Stimulated activated CD8-positive, alpha-beta memory T cell treated with anti-CD3 and anti-CD28 coated beads, Interleukin-12 subunit alpha, Interleukin-12 subunit beta, amount 100 ng/mL, for 1 hour (primary cell): ENCODE results near the gene DCAKD.

Source experiments
- DNase-seq: peaks from one replicate; pipeline ENCODE4 v3.0.0-alpha.2; 2020; ENCODE audit warnings: low read depth

DCAKD gene, protein sequence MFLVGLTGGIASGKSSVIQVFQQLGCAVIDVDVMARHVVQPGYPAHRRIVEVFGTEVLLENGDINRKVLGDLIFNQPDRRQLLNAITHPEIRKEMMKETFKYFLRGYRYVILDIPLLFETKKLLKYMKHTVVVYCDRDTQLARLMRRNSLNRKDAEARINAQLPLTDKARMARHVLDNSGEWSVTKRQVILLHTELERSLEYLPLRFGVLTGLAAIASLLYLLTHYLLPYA

DNA sequence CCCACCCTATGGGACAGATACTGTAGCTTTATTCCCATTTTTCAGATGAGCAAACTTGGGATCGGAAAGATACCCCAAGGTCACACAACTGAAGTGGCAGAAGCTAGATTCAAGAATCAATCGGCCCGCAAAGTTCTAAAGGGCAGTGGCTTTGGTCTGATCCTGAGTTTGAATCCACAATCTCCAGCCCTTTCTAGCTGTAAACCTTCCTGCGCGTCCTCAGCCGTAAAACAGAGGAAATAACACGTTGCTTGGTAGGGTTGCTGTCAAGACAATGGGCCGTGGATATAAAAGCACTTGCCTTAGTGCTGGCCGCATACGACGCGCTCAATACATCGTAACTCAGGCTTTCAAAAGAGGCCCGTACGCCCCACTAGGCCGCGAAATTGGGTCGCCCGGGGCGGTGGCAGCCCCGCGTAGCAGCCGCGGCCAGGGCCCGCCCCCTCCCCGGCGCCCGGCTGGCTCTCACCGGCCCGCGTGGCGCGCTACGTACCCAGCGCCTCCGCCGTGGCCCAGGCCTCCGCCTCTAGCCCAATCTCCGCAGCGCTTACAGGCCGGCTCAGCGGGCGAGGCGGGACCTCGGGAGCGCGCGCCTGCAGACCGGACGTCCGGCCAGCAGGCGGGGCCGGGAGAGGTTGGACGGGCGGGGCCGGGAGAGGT is at the start of gene DCAKD:
Gene DCAKD (minus strand): TSS at position 573 of the 660 bp plus-strand sequence. CDS start 16,747 bp downstream, outside the sequence.
- peak; percentile 71 for DNase-seq

- DNase-seq, result peak; percentile 51
Observed at GRCh38 chr17:45098869-45099616, 47.6 kb upstream of the DCAKD start.

GRCh38 chr17:45098081-45098868 is 46.8 kb upstream of the DCAKD start:
- no peak for DNase-seq

GRCh38 chr17:45096926-45097325 is 45.5 kb upstream of the DCAKD start:
- no peak for DNase-seq

DNA sequence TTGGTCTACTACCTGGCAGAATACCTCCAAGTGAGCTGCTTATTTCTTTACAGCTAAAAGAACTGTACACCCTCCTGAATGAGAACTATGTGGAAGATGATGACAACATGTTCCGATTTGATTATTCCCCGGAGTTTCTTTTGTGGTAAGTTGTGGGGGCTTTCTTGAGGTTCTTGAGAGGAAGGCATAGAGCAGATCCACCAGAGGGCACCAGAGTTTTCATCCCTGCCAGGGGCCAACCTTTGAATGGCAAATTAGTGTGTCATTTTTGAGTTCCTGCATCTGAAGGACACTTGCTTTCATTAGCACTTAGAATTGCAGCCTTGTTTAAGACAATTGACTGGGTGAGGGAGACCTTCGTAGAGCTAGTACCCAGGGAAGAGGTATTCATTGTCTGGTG is 44.7 kb upstream of the DCAKD start:
- DNase-seq, result no peak

GRCh38 chr17:45093444-45094110 is 42.1 kb upstream of the DCAKD start:
- DNase-seq, result no peak

- no peak for DNase-seq
Observed at GRCh38 chr17:45092911-45093430, 41.5 kb upstream of the DCAKD start.

DNA sequence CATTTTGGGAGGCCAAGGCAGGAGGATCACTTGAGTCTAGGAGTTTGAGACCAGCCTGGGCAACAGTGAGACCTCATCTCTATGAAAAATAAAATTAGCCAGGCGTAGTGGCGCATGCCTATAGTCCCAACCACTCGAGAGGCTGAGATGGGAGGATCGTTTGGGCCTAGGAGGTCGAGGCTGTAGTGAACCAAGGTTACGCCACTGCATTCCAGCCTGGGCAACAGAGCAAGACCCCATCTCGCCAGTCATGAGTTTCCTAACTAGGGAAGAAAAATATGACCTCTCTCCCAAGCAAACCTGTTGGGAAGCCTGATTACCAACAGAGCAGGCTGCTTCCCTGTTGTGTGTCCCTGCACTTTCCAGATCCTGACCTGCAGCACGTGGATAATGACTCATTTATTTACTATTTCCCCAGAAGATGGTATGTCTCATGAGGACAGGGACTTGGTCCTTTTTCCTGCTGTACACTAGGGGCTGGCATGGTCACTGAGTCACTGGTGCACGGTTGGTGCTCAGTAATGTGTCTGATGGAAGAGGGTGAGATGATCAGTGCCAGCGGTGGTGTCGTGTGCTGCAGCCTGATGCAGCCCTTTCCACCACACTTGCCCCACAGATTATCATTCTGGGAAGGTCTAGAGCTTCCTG is 40.5 kb upstream of the DCAKD start:
- no peak for DNase-seq

DNA sequence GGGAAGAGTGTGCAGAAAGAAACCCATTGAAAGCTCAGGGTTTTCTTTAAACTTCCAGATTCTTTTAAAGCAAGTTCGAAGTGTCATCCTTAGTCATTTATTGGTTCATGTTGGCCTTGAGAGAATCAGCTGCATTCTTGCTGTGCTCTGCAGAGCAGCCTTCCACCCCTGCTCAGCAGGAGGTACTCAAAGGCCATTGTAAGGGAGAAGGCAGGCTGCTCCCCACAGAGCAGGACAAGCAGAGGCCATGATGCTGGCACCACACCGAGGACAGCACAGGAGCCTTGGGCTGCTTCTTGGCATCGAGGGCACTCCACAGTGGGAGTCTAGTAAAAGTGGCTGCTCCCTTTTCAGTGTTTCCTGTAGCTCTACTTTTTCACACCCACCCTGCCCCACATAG is 39.3 kb upstream of the DCAKD start:
- no peak for DNase-seq

GRCh38 chr17:45088741-45089140 is 37.3 kb upstream of the DCAKD start:
- no peak for DNase-seq

- no peak for DNase-seq
Observed at GRCh38 chr17:45087978-45088377, 36.5 kb upstream of the DCAKD start.

- DNase-seq, result no peak
Observed at GRCh38 chr17:45087504-45087975, 36.1 kb upstream of the DCAKD start.

GRCh38 chr17:45086865-45087503 is 35.6 kb upstream of the DCAKD start:
- no peak for DNase-seq

DNA sequence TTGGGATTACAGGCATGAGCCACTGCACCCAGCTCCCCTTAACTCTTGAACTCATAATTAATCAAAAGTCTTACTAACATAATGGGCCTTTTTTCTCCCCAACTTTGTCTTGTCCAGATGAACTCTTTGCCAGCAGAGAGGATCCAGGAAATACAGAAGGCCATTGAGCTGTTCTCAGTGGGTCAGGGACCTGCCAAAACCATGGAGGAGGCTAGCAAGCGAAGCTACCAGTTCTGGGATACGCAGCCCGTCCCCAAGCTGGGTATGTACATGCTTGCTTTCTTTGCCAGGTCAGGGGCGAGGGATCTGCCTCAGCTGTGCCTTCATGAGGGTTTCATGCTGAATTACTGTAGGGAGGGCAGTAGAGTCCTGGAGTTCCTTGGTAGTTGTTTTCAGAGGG is 35.0 kb upstream of the DCAKD start:
- no peak for DNase-seq

GRCh38 chr17:45081047-45081703 is 29.7 kb upstream of the DCAKD start:
- no peak for DNase-seq

DNA sequence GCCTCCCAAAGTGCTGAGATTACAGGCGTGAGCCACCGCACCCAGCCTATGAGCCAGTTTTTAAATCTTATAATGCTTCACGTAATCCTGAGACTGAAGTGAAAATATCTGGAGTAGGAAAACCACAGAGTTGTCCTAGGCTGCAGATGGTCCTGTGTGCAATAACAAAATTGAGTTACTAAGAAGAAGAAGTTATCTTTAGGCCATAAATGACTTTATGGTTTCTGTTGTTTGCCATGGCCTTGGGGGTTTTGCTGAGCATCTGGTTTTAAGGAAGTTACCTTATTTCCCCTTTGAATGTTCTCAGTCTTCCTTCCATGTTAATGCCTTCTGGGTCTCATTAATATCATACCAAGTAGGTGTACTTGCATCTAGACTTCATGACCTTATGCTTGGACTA is 26.2 kb upstream of the DCAKD start:
- no peak for DNase-seq

DNA sequence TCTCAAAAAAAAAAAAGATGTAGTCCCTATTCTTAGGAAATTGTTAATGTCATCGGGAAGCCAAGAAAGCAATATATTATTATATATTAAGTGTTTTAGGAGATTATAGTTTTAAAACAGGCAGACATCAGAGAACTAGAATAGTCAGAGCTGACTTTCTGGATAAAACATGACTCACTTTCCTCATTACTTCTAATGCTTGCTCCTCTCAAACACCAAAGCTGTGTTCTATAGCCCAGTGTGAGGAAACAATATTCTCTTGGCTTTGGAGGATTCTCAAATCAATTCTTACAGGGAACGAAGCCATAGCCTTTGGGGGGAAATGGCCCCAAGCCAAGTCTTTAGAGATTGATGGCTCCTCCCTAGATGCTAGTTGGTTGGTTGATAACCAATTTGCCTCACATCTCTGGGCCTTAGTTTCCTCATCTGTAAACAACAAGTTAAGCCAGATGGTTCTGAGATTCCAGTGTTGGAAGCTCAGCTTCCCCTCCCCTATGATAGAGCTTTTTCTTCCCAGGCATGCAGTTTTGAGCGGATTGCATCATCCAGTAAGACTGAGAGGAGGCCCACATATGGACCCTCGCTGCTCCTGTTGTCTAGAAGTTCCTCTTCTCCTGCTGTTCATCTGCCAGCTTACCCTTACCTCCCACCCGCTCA is 22.1 kb upstream of the DCAKD start:
- DNase-seq, result no peak

DNA sequence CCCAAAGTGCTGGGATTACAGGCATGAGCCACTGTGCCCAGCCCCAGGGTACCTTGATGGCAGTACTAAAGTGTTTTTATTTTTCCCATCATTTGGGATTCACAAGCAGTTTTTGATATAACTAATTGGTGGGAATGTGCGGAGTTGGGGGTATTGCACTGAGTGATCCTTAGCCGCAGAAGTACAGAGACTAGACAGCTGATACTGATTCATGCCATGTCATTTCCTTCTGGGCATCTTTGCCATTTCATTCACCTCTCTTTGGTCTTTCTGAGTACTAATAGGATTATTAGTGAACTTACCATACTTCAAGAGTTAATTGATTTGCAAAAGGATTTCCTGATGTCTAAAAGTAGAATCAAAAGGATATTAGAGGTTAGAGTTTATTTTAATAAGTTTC is 19.4 kb upstream of the DCAKD start:
- no peak for DNase-seq

- no peak for DNase-seq
Observed at GRCh38 chr17:45070001-45070400, 18.6 kb upstream of the DCAKD start.
